Peyer's patch (tissue), 4 donors: ENCODE results near the gene PHKA1.

Experiments used
- POLR2A ChIP-seq, 2 donors: fragments of 450-650 bp; IDR thresholded peaks; one replicate each; pipeline ENCODE4 v1.5.1; 2017; ENCODE audit warnings: antibody characterized with exemption in 2 of 2, mild to moderate bottlenecking in 2 of 2, moderate library complexity in 2 of 2
- TF ChIP-seq, protein P1 (sequence below), 6 experiments: fragments of 450-650 bp in 4 of 6; fragments of 200-600 bp in 2 of 6; sonication (generic) in 1 of 6; IDR thresholded peaks; one replicate each; pipeline ENCODE4 v1.5.1; 2017 to 2019; ENCODE audit warnings: antibody characterized with exemption in 6 of 6, mild to moderate bottlenecking in 3 of 6, moderate library complexity in 1 of 6

DNA sequence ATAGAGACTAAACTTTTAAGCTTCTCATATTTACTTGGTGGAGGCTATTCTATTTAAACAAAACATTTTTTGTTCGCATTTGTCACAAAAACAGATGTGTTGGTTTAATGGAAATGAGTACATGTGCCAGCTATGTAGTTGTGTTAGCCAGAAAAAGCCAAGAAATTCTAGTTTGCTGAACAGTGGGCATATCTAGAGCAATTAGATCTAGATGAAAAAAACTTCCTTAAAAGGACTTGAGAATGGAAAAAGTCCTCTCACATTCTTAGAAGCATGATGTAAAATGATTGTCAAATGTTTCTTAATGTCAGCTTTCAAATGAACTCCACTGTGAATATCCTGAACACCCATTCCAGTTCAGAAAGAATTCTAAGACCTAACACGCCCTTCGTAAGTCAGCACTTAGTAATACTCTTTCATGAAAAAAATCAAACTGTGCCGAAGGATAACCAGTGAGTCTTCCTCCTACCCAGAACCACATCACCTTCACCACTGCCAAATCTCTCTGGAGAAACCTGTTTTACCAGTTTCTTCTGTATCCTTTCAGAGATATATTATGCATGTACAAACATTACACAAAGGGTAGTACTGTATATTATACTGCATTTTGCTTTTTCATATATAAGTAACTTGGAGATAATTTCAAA, 28.2 kb downstream of the PHKA1 start:
- TF ChIP-seq, protein P1, sequence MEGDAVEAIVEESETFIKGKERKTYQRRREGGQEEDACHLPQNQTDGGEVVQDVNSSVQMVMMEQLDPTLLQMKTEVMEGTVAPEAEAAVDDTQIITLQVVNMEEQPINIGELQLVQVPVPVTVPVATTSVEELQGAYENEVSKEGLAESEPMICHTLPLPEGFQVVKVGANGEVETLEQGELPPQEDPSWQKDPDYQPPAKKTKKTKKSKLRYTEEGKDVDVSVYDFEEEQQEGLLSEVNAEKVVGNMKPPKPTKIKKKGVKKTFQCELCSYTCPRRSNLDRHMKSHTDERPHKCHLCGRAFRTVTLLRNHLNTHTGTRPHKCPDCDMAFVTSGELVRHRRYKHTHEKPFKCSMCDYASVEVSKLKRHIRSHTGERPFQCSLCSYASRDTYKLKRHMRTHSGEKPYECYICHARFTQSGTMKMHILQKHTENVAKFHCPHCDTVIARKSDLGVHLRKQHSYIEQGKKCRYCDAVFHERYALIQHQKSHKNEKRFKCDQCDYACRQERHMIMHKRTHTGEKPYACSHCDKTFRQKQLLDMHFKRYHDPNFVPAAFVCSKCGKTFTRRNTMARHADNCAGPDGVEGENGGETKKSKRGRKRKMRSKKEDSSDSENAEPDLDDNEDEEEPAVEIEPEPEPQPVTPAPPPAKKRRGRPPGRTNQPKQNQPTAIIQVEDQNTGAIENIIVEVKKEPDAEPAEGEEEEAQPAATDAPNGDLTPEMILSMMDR (IDR thresholded peaks at IDR 0.05) = no peak
- no peak for TF ChIP-seq POLR2A (IDR thresholded peaks at IDR 0.05)
